Measurements from ENCODE around the gene RNF220. TPM values are rescaled to one million over a fixed set of nuclear protein-coding genes. Genes with fewer than 3 reads are reported as not detected.

Gene RNF220
- total and polyA plus RNA-seq, 9 of the 15 experiments (the other 6 are each of a cell fraction or from before 2014, with no cell fraction given), result 5.1 to 117 (median 66.9) TPM

DNA sequence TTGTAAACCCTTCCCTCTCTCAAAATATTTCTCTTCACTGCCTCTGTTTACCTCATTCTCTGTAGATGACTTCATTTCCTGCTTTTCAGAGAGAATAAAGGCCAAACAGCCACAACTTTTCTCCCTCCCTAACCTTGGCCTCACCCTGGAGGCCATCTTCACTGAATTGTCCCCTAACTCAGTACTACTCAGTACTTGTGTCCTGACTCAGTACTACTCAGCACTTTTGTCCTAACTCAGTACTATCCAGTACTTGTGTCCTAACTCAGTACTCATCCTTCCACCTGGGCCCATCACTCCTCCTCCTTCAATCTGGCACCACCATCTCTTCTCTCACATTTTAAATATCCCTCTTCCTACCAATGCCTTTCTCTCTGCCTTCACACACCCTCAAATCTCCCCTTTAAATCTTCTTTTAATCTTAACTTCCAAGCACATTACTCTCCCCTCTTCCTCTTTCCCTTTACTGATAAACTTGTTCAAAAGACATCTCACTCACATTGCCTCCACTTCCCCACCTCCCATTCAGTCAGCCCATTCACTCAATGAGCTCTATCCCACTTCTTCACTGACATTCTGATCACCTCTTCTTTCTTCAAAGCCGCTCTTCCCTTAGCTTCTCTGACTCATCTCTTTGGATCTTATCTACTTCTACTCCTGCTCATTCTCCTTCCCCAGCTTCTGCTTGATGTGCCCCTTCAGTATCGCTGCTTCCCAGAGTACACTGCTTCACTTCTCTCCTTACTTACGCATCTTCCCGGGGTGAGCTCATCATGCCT, 121.4 kb downstream of the RNF220 start (continued):
- TF ChIP-seq ZBTB26 (CRISPR knock-in tag; IDR thresholded peaks at IDR 0.05) (no peak), POLR2H (tag; IDR thresholded peaks at IDR 0.05; ENCODE audit: low read depth) (no peak), ETS2 (tag; IDR thresholded peaks at IDR 0.05; ENCODE audit: borderline replicate concordance, poor library complexity, severe bottlenecking) (no peak), ZNF253 (CRISPR knock-in tag; conservative IDR thresholded peaks at IDR 0.05) (no peak), TAF1 (IDR thresholded peaks at IDR 0.05; ENCODE audit: control insufficient read depth, extremely low read depth, insufficient read depth, low read length, severe bottlenecking) (no peak), PYGO2 (tag; IDR thresholded peaks at IDR 0.05) (no peak), SMAD3 (CRISPR knock-in tag; conservative IDR thresholded peaks at IDR 0.05) (no peak), TSHZ1 (CRISPR knock-in tag; IDR thresholded peaks at IDR 0.05) (no peak)
- TF ChIP-seq, protein P1, sequence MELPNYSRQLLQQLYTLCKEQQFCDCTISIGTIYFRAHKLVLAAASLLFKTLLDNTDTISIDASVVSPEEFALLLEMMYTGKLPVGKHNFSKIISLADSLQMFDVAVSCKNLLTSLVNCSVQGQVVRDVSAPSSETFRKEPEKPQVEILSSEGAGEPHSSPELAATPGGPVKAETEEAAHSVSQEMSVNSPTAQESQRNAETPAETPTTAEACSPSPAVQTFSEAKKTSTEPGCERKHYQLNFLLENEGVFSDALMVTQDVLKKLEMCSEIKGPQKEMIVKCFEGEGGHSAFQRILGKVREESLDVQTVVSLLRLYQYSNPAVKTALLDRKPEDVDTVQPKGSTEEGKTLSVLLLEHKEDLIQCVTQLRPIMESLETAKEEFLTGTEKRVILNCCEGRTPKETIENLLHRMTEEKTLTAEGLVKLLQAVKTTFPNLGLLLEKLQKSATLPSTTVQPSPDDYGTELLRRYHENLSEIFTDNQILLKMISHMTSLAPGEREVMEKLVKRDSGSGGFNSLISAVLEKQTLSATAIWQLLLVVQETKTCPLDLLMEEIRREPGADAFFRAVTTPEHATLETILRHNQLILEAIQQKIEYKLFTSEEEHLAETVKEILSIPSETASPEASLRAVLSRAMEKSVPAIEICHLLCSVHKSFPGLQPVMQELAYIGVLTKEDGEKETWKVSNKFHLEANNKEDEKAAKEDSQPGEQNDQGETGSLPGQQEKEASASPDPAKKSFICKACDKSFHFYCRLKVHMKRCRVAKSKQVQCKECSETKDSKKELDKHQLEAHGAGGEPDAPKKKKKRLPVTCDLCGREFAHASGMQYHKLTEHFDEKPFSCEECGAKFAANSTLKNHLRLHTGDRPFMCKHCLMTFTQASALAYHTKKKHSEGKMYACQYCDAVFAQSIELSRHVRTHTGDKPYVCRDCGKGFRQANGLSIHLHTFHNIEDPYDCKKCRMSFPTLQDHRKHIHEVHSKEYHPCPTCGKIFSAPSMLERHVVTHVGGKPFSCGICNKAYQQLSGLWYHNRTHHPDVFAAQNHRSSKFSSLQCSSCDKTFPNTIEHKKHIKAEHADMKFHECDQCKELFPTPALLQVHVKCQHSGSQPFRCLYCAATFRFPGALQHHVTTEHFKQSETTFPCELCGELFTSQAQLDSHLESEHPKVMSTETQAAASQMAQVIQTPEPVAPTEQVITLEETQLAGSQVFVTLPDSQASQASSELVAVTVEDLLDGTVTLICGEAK (IDR thresholded peaks at IDR 0.05), result peak; percentile 29; the same call in 1 of the 2 replicates
- TF ChIP-seq, protein P1 (CRISPR knock-in tag; IDR thresholded peaks at IDR 0.05), result no peak

Measured in K562 (cell line).